SK-N-SH treated with all-trans-retinoic acid at 6 μM for 48 hours (cell line): Measurements from ENCODE around the gene LIPK.

Source experiments
- ATAC-seq: fragments of 200-7000 bp; cut with Tn5 transposase; 3 replicates; pipeline ENCODE4 v1.9.1; 2020; ENCODE audit warnings: mild to moderate bottlenecking, moderate library complexity
- ARNTL ChIP-seq: fragments of 450-650 bp; formaldehyde crosslinking; IDR thresholded peaks from 2 replicates; pipeline ENCODE4 v1.5.0; 2020; ENCODE audit warnings: low read depth, mild to moderate bottlenecking, moderate library complexity, borderline replicate concordance
- BACH2 ChIP-seq: fragments of 250-450 bp; sonication (Bioruptor Pico); IDR thresholded peaks from 2 replicates; pipeline ENCODE4 v1.9.0; 2021; ENCODE audit warnings: mild to moderate bottlenecking, borderline replicate concordance
- CREB5 ChIP-seq: fragments of 250-450 bp; sonication (Bioruptor Pico); IDR thresholded peaks from 2 replicates; pipeline ENCODE4 v1.5.1; 2020; ENCODE audit warnings: low read depth, mild to moderate bottlenecking, moderate library complexity
- CSDC2 ChIP-seq: fragments of 250-450 bp; sonication (Bioruptor Pico); IDR thresholded peaks from 2 replicates; pipeline ENCODE4 v1.5.0; 2020; ENCODE audit warnings: mild to moderate bottlenecking, moderate library complexity
- ESRRG ChIP-seq: fragments of 250-450 bp; sonication (Bioruptor Pico); IDR thresholded peaks from 2 replicates; pipeline ENCODE4 v1.6.1; 2021; ENCODE audit warnings: mild to moderate bottlenecking
- GLIS3 ChIP-seq: fragments of 250-450 bp; sonication (Bioruptor Pico); IDR thresholded peaks from 2 replicates; pipeline ENCODE4 v1.5.0; 2020; ENCODE audit warnings: mild to moderate bottlenecking, moderate library complexity
- ISL1 ChIP-seq: fragments of 250-450 bp; sonication (Bioruptor Pico); IDR thresholded peaks from 2 replicates; pipeline ENCODE4 v2.1.2; 2022; ENCODE audit warnings: mild to moderate bottlenecking, moderate library complexity
- OSR1 ChIP-seq: fragments of 250-450 bp; sonication (Bioruptor Pico); IDR thresholded peaks from 2 replicates; pipeline ENCODE4 v1.8.0; 2022; ENCODE audit warnings: moderate library complexity, mild to moderate bottlenecking, inconsistent platforms
- PPARA ChIP-seq: fragments of 250-450 bp; sonication (Bioruptor Pico); IDR thresholded peaks from 2 replicates; pipeline ENCODE4 v1.5.0; 2020; ENCODE audit warnings: mild to moderate bottlenecking, borderline replicate concordance
- SNAI2 ChIP-seq: fragments of 250-450 bp; sonication (Bioruptor Pico); IDR thresholded peaks from 2 replicates; pipeline ENCODE4 v1.5.0; 2020; ENCODE audit warnings: mild to moderate bottlenecking, moderate library complexity
- TCF4 ChIP-seq: fragments of 250-450 bp; sonication (Bioruptor Pico); IDR thresholded peaks from 2 replicates; pipeline ENCODE4 v1.8.0; 2021; ENCODE audit warnings: mild to moderate bottlenecking, moderate library complexity, borderline replicate concordance
- TOX ChIP-seq: fragments of 250-450 bp; sonication (Bioruptor Pico); IDR thresholded peaks from 2 replicates; pipeline ENCODE4 v1.8.0; 2021; ENCODE audit warnings: mild to moderate bottlenecking, moderate library complexity, borderline replicate concordance
- TSHZ2 ChIP-seq: fragments of 250-450 bp; sonication (Bioruptor Pico); IDR thresholded peaks from 2 replicates; pipeline ENCODE4 v1.5.0; 2020; ENCODE audit warnings: mild to moderate bottlenecking, moderate library complexity
- ZC3H10 ChIP-seq: fragments of 250-450 bp; sonication (Bioruptor Pico); IDR thresholded peaks from 2 replicates; pipeline ENCODE4 v1.5.1; 2021; ENCODE audit warnings: mild to moderate bottlenecking, moderate library complexity
- ZFP3 ChIP-seq: fragments of 250-450 bp; sonication (Bioruptor Pico); IDR thresholded peaks from 2 replicates; pipeline ENCODE4 v1.5.0; 2020; ENCODE audit warnings: mild to moderate bottlenecking, moderate library complexity
- ZNF70 ChIP-seq: fragments of 450-650 bp; formaldehyde crosslinking; IDR thresholded peaks from 2 replicates; pipeline ENCODE4 v1.5.0; 2020; ENCODE audit warnings: mild to moderate bottlenecking, moderate library complexity
- ZNF8 ChIP-seq: fragments of 450-650 bp; formaldehyde crosslinking; IDR thresholded peaks from 2 replicates; pipeline ENCODE4 v1.5.0; 2020; ENCODE audit warnings: mild to moderate bottlenecking, moderate library complexity
- TF ChIP-seq, protein P1 (sequence below): fragments of 250-450 bp; sonication (Bioruptor Pico); IDR thresholded peaks from 2 replicates; pipeline ENCODE4 v1.8.0; 2021; ENCODE audit warnings: low read depth, mild to moderate bottlenecking, moderate library complexity, borderline replicate concordance
- TF ChIP-seq, protein P2 (sequence below): fragments of 250-450 bp; sonication (Bioruptor Pico); IDR thresholded peaks from 2 replicates; pipeline ENCODE4 v1.8.0; 2020; ENCODE audit warnings: mild to moderate bottlenecking, moderate library complexity, borderline replicate concordance

LIPK gene

GRCh38 chr10:88705958-88706357, at the start of gene LIPK:
Gene LIPK (plus strand): TSS chr10:88706249. CDS start chr10:88724544, 18,295 bp downstream.
- ATAC-seq: no peak
- TF ChIP-seq SNAI2 (CRISPR knock-in tag) (no peak), CREB5 (CRISPR knock-in tag) (no peak), TCF4 (CRISPR knock-in tag) (no peak), PPARA (CRISPR knock-in tag) (no peak), ISL1 (CRISPR knock-in tag) (no peak), OSR1 (CRISPR knock-in tag) (no peak), CSDC2 (CRISPR knock-in tag) (no peak), ZFP3 (CRISPR knock-in tag) (no peak), TSHZ2 (CRISPR knock-in tag) (no peak), BACH2 (CRISPR knock-in tag) (no peak), GLIS3 (CRISPR knock-in tag) (no peak), ZNF70 (CRISPR knock-in tag) (no peak), ARNTL (CRISPR knock-in tag) (no peak), ESRRG (CRISPR knock-in tag) (no peak), ZC3H10 (no peak)
- TF ChIP-seq, protein P1, sequence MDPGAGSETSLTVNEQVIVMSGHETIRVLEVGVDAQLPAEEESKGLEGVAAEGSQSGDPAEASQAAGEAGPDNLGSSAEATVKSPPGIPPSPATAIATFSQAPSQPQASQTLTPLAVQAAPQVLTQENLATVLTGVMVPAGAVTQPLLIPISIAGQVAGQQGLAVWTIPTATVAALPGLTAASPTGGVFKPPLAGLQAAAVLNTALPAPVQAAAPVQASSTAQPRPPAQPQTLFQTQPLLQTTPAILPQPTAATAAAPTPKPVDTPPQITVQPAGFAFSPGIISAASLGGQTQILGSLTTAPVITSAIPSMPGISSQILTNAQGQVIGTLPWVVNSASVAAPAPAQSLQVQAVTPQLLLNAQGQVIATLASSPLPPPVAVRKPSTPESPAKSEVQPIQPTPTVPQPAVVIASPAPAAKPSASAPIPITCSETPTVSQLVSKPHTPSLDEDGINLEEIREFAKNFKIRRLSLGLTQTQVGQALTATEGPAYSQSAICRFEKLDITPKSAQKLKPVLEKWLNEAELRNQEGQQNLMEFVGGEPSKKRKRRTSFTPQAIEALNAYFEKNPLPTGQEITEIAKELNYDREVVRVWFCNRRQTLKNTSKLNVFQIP (CRISPR knock-in tag): no peak
- TF ChIP-seq, protein P2, sequence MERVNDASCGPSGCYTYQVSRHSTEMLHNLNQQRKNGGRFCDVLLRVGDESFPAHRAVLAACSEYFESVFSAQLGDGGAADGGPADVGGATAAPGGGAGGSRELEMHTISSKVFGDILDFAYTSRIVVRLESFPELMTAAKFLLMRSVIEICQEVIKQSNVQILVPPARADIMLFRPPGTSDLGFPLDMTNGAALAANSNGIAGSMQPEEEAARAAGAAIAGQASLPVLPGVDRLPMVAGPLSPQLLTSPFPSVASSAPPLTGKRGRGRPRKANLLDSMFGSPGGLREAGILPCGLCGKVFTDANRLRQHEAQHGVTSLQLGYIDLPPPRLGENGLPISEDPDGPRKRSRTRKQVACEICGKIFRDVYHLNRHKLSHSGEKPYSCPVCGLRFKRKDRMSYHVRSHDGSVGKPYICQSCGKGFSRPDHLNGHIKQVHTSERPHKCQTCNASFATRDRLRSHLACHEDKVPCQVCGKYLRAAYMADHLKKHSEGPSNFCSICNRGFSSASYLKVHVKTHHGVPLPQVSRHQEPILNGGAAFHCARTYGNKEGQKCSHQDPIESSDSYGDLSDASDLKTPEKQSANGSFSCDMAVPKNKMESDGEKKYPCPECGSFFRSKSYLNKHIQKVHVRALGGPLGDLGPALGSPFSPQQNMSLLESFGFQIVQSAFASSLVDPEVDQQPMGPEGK (CRISPR knock-in tag): no peak

- no peak; the same call in 2 of the 3 replicates for ATAC-seq
- TF ChIP-seq ESRRG (CRISPR knock-in tag): no peak
- TF ChIP-seq BACH2 (CRISPR knock-in tag): no peak
- TF ChIP-seq CREB5 (CRISPR knock-in tag): no peak
- TF ChIP-seq, protein P2 (CRISPR knock-in tag): no peak
- TF ChIP-seq ISL1 (CRISPR knock-in tag): no peak
- TF ChIP-seq TOX: no peak
- no peak for TF ChIP-seq ARNTL (CRISPR knock-in tag)
- no peak for TF ChIP-seq ZNF8 (CRISPR knock-in tag)
- TF ChIP-seq TSHZ2 (CRISPR knock-in tag): no peak
- TF ChIP-seq CSDC2 (CRISPR knock-in tag): no peak
- no peak for TF ChIP-seq PPARA (CRISPR knock-in tag)
- no peak for TF ChIP-seq ZFP3 (CRISPR knock-in tag)
- TF ChIP-seq GLIS3 (CRISPR knock-in tag): no peak
- TF ChIP-seq ZC3H10: no peak
- TF ChIP-seq SNAI2 (CRISPR knock-in tag): no peak
- TF ChIP-seq ZNF70 (CRISPR knock-in tag): no peak
These were observed 48.1 kb upstream of the LIPK start for GRCh38 chr10:88657901-88658300.
